GM19468 (cell line): Measurements from ENCODE around the gene MXI1.
"Not testable (repeated sequence)": the region's sequence is repeated elsewhere in the genome, so short reads cannot be mapped to it uniquely, and the experiment has no call there.

Experiments used
- ATAC-seq: cut with Tn5 transposase; IDR thresholded peaks from one replicate; pipeline ENCODE4 v1.9.1; 2021; ENCODE audit warnings: mild to moderate bottlenecking, moderate library complexity, moderate number of reproducible peaks; ENCODE audit not compliant: unreplicated experiment; ENCODE audit errors: extremely low read depth

The MXI1 gene

GRCh38 chr10:110304780-110305421 lies 97.5 kb downstream of the MXI1 start, which contains the start of gene SMNDC1:
Gene SMNDC1 (minus strand): TSS chr10:110304920. CDS start chr10:110303587, 1,333 bp downstream.
- peak; percentile 84 for ATAC-seq

GRCh38 chr10:110305767-110306451 lies 98.5 kb downstream of the MXI1 start:
- peak; percentile 31 for ATAC-seq

GRCh38 chr10:110306452-110306768 lies 99.0 kb downstream of the MXI1 start:
- no peak for ATAC-seq

DNA sequence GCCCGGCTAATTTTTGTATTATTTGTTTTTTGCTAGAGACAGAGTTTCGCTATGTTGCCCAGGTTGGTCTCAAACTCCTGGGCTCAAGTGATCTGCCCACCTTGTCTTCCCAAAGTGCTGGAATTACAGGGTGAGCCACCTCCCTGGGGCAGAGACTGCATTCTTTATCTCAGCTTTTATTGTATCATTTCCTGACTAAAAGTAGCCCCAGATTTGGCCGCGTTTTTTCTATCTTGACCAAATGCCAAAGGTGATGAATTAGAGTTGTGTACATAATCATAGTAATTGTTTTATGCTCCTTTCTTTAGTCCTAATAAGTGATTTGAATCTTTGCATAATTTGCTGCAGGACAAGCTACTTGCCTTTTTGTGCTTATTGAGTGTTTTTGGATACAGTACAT lies 100.4 kb downstream of the MXI1 start:
- ATAC-seq, result no peak

DNA sequence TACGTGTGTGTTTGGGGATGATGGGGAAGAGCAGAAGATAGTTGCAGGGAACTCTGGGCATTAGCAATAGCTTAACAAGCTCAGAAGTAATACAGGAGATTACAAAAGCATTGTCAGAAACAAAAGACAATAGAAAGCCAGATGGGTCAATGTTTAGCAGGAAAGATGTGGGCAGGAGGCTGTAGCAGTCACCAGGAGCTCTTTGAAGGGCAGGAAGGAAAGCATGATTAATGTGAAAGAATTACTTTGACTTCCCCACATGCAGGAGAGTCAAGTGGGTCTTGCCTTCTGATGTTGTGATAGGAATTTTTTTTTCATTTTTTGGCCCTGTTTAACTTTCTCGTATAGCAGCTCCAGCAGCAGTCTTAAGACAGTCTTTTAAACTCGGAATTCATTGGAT lies 103.3 kb downstream of the MXI1 start:
- ATAC-seq, result no peak

DNA sequence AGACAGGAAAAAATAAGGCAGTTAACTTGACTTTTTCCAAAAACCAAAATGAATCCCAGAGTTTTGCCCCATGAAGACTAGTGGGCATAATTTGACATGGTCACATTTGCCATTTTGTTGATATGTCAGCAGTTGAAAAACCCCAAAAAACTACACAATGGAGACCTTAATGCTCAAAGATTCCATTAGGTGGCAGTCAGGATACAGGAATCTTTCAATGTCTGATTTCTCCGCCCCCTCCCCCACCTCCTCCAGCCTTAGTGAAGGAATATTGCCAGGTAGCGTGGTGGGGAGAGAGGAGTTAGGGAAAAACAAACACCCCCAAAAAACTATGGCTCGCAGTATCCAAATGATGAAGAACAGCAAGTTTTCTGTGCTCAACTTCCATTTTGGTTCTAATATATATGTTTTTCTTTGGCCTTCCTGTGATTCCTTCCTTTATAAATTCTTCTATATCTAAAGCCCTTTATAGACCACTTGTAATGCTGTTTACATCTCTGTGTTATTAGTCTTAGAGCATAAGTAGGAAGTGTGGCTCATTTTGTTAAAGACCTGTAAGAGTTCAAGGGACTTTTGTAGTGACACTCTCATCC lies 104.0 kb downstream of the MXI1 start:
- no peak for ATAC-seq

- ATAC-seq, result no peak
These were observed 104.8 kb downstream of the MXI1 start for GRCh38 chr10:110312206-110312605.

DNA sequence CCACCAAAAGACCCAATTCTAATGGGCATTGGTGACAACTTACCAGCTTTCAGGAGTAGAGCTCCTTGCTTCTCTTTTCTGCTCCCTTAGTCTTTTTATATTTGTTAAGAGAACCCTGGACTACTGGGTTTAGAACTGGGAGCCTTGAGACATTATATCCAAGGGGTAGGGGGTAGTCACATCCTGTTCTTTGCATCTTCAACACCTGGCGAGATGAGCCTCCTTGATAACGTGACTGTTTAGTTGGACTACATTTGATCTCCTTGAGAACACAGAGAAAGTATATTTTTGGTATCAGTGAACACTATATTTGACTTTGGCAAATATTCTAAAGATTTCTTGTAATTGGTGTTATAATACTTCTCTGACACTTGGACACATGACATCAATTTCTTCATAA lies 106.3 kb downstream of the MXI1 start:
- no peak for ATAC-seq

- ATAC-seq, result no peak
These were observed 110.8 kb downstream of the MXI1 start for GRCh38 chr10:110317866-110318850.

GRCh38 chr10:110321869-110322620 lies 114.6 kb downstream of the MXI1 start:
- ATAC-seq, result no peak

- no peak for ATAC-seq
These were observed 116.1 kb downstream of the MXI1 start for GRCh38 chr10:110323503-110323902.

- peak; percentile 22 for ATAC-seq
These were observed 116.9 kb downstream of the MXI1 start for GRCh38 chr10:110324201-110324804.

DNA sequence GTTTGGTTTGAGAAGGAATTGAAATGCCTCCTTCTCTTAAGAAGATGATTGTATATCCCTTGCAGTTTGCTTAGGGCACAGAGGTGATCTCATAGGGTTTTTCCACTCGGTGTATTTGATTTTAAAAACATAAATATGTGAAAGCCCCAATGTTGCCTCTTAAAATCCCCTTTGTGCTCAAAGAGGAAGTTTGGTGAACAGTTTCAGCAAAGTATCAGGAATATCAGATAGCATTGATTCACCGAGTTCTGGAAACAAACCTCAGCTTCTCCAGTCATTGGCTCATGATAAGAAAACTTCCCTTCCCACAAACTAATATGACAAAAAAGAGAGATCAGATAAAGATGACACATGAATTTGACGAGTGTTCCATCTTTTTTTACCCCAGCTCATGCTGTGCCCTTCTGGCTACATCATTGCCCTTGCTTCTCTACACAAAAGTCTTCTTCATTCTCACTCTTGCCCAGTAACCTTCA lies 117.4 kb downstream of the MXI1 start:
- no peak for ATAC-seq

- no peak for ATAC-seq
These were observed 119.1 kb downstream of the MXI1 start for GRCh38 chr10:110326351-110327032.

DNA sequence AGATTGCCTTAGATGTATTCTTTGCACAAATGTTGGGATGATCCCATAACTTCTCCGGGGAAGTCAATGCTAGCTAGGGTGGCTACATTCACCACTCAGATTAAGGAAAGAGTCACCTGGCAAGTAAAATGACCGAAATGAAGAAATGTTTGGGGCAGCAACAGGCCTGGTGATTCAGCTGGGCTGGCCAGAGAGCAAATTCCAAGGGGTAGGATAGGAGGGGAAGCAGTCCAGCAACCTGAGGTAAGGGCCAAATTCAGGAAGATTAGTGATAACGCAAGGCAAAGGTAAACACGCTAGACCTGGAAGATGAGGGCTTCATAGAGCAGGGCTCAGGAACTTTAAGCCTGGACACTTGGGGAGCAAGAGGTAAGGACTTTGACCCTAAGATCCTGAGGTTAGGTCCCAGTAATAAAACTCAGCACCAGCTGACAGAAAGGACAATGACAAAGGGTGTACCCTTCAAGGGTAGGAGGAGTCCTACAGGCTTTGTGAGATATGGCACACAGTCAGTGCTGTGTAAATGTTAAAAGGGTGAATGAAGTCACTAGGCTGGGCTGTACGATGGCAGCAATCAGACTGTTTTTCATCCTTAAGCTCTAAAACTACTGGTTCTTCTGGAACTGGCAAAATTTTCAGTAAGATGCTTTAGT lies 120.0 kb downstream of the MXI1 start:
- no peak for ATAC-seq

DNA sequence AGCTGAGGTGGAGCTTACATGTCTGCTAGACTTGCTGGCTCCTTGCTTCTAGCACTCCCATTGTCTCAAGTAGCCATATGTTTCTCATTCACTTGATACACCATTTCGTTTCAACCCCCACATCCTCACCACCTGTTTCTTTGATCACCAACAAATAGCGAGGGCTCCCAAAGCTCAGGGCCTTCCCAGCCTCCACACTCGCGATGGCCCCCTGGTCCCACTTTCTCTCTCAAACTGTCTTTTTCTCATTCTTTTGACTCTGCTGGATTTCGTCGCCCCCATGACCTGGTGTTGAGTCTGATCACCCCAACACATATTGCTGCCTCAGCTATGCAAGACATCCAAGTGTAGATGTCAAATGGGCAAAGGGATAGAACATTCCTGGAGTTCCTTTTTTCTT lies 123.3 kb downstream of the MXI1 start:
- no peak for ATAC-seq

GRCh38 chr10:110331226-110331795 lies 123.9 kb downstream of the MXI1 start:
- not testable (repeated sequence) for ATAC-seq
